Measurements from ENCODE around the gene MTERF1.

DNA sequence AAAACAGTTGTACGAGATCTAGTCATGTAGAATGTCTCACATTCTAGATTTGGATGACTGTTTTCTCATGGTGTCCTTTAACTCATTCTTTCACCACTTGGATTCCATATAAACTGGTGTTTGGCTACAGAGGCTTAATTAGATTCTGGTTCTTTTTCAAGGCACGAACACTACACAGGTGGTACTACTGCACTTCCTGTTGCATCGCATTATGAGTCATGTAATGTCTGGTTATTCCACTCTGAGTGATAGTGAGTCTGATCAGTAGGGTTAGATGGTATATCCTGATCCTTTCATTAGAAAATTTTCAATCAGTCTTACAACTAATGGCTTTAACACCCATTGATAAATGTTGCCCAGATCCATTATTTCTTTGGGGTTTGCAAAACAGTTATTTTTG, 49.0 kb upstream of the MTERF1 start:
- TF ChIP-seq POLR2AphosphoS5 (IDR thresholded peaks at IDR 0.05; ENCODE audit: low read depth), result no peak
- TF ChIP-seq CTCF (conservative IDR thresholded peaks at IDR 0.05; ENCODE audit: low read depth in 2 of 2), result no peak
- TF ChIP-seq ZNF331 (CRISPR knock-in tag; IDR thresholded peaks at IDR 0.05; ENCODE audit: low read depth), result no peak
- TF ChIP-seq EZH2 (IDR thresholded peaks at IDR 0.05; ENCODE audit: low read depth, unreplicated experiment), result no peak
